GM12878 (cell line): ENCODE measurements around the gene CLEC16A.

Experiments
- BACH1 ChIP-seq: fragments of 450-650 bp; IDR thresholded peaks from 2 replicates; pipeline ENCODE4 v1.6.1; 2017; ENCODE audit warnings: mild to moderate bottlenecking, borderline replicate concordance
- CHD2 ChIP-seq: IDR thresholded peaks from 2 replicates; pipeline ENCODE4 v1.6.1; 2011; ENCODE audit warnings: low read depth, low read length, improper control_type of control experiment, borderline replicate concordance
- E2F4 ChIP-seq: IDR thresholded peaks from 2 replicates; pipeline ENCODE4 v1.6.1; 2012; ENCODE audit warnings: low read depth, low read length, improper control_type of control experiment
- EP300 ChIP-seq, 2 experiments: fragments of 150-350 bp in 1 of 2; IDR thresholded peaks; 2 replicates each; pipeline ENCODE4 v1.6.1; 2011 to 2012; ENCODE audit warnings: low read depth in 2 of 2, low read length in 2 of 2, borderline replicate concordance in 1 of 2, improper control_type of control experiment in 1 of 2, inconsistent platforms in 1 of 2; ENCODE audit not compliant: control insufficient read depth in 1 of 2
- EZH2 ChIP-seq: IDR thresholded peaks from 2 replicates; pipeline ENCODE4 v1.6.1; 2012; ENCODE audit warnings: low read depth, mild to moderate bottlenecking, control low read depth, inconsistent platforms, low read length, borderline replicate concordance; ENCODE audit not compliant: control insufficient read depth
- FOS ChIP-seq: IDR thresholded peaks from 3 replicates; pipeline ENCODE4 v1.6.1; 2011; ENCODE audit warnings: borderline replicate concordance; ENCODE audit not compliant: insufficient read length; ENCODE audit errors: extremely low read depth
- GABPA ChIP-seq: IDR thresholded peaks from 2 replicates; pipeline ENCODE4 v1.6.1; 2014; ENCODE audit warnings: antibody characterized with exemption, low read depth, mild to moderate bottlenecking, inconsistent platforms
- JUND ChIP-seq: IDR thresholded peaks from 2 replicates; pipeline ENCODE4 v1.6.1; 2012; ENCODE audit warnings: low read depth, mild to moderate bottlenecking, low read length, improper control_type of control experiment, moderate library complexity
- RAD21 ChIP-seq: IDR thresholded peaks from 2 replicates; pipeline ENCODE4 v1.6.1; 2011; ENCODE audit warnings: mild to moderate bottlenecking, low read depth, low read length, moderate library complexity; ENCODE audit not compliant: insufficient read depth
- SMC3 ChIP-seq: IDR thresholded peaks from 2 replicates; pipeline ENCODE4 v1.6.1; 2011; ENCODE audit warnings: low read length, improper control_type of control experiment, borderline replicate concordance
- SUZ12 ChIP-seq: fragments of 200-600 bp; sonication (generic); IDR thresholded peaks from one replicate; pipeline ENCODE4 v1.6.1; 2018; ENCODE audit warnings: antibody characterized with exemption, mild to moderate bottlenecking; ENCODE audit not compliant: unreplicated experiment
- YY1 ChIP-seq: IDR thresholded peaks from 2 replicates; pipeline ENCODE4 v1.6.1; 2011; ENCODE audit warnings: low read depth, mild to moderate bottlenecking, low read length
- TF ChIP-seq, protein P1 (sequence below), 3 experiments: IDR thresholded peaks in 2 of 3; conservative IDR thresholded peaks in 1 of 3; 2 replicates each; pipeline ENCODE4 v1.5.1; 2011; ENCODE audit warnings: low read depth in 3 of 3, low read length in 3 of 3, mild to moderate bottlenecking in 3 of 3, control low read depth in 2 of 3, moderate library complexity in 2 of 3, inconsistent platforms in 1 of 3, mixed read lengths in 1 of 3; ENCODE audit not compliant: control insufficient read depth in 2 of 3, insufficient read depth in 1 of 3; ENCODE audit errors: extremely low read depth in 1 of 3
- TF ChIP-seq, protein P2 (sequence below): IDR thresholded peaks from 2 replicates; pipeline ENCODE4 v1.6.1; 2012; ENCODE audit warnings: mild to moderate bottlenecking, low read depth, low read length

- TF ChIP-seq YY1 (no peak), CHD2 (no peak), EP300 (IDR thresholded peaks at IDR 0.05; ENCODE audit: borderline replicate concordance in 1 of 2, control insufficient read depth in 1 of 2, low read depth in 2 of 2, low read length in 2 of 2) (no peak), E2F4 (no peak), BACH1 (no peak), FOS (no peak), JUND (no peak), EZH2 (no peak), SMC3 (no peak), RAD21 (0 out of 2 replicates have a peak, but pooled peaks have one; percentile 20), SUZ12 (no peak), GABPA (no peak)
- TF ChIP-seq, protein P1, sequence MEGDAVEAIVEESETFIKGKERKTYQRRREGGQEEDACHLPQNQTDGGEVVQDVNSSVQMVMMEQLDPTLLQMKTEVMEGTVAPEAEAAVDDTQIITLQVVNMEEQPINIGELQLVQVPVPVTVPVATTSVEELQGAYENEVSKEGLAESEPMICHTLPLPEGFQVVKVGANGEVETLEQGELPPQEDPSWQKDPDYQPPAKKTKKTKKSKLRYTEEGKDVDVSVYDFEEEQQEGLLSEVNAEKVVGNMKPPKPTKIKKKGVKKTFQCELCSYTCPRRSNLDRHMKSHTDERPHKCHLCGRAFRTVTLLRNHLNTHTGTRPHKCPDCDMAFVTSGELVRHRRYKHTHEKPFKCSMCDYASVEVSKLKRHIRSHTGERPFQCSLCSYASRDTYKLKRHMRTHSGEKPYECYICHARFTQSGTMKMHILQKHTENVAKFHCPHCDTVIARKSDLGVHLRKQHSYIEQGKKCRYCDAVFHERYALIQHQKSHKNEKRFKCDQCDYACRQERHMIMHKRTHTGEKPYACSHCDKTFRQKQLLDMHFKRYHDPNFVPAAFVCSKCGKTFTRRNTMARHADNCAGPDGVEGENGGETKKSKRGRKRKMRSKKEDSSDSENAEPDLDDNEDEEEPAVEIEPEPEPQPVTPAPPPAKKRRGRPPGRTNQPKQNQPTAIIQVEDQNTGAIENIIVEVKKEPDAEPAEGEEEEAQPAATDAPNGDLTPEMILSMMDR (IDR thresholded peaks at IDR 0.05 in 2 of 3, conservative IDR thresholded peaks at IDR 0.05 in 1 of 3; ENCODE audit: control insufficient read depth in 2 of 3, extremely low read depth in 1 of 3, insufficient read depth in 1 of 3, low read depth in 3 of 3, low read length in 3 of 3) = peak; percentile 9 to 24 (median 20); a peak in 3 of 6 replicates
- TF ChIP-seq, protein P2, sequence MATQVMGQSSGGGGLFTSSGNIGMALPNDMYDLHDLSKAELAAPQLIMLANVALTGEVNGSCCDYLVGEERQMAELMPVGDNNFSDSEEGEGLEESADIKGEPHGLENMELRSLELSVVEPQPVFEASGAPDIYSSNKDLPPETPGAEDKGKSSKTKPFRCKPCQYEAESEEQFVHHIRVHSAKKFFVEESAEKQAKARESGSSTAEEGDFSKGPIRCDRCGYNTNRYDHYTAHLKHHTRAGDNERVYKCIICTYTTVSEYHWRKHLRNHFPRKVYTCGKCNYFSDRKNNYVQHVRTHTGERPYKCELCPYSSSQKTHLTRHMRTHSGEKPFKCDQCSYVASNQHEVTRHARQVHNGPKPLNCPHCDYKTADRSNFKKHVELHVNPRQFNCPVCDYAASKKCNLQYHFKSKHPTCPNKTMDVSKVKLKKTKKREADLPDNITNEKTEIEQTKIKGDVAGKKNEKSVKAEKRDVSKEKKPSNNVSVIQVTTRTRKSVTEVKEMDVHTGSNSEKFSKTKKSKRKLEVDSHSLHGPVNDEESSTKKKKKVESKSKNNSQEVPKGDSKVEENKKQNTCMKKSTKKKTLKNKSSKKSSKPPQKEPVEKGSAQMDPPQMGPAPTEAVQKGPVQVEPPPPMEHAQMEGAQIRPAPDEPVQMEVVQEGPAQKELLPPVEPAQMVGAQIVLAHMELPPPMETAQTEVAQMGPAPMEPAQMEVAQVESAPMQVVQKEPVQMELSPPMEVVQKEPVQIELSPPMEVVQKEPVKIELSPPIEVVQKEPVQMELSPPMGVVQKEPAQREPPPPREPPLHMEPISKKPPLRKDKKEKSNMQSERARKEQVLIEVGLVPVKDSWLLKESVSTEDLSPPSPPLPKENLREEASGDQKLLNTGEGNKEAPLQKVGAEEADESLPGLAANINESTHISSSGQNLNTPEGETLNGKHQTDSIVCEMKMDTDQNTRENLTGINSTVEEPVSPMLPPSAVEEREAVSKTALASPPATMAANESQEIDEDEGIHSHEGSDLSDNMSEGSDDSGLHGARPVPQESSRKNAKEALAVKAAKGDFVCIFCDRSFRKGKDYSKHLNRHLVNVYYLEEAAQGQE = no peak
These were observed 13.6 kb upstream of the CLEC16A start for GRCh38 chr16:10930755-10931093.
